Naive thymus-derived CD8-positive, alpha-beta T cell (primary cell): Measurements from ENCODE around the gene USP2. TPM values are rescaled to one million over a fixed set of nuclear protein-coding genes. Genes with fewer than 3 reads are reported as not detected.
A peak's percentile ranks its signal among the peaks of the same experiment; 100 is the strongest.

Experiments used
- ATAC-seq, 2 donors: fragments of 150-1000 bp; cut with Tn5 transposase in 1 of 2; sonication (Bioruptor Pico), chemical (Tn5 transposase) in 1 of 2; 1 replicate in 1 of 2; 2 replicates in 1 of 2; pipeline ENCODE4 v1.10.0; 2021; ENCODE audit warnings: mild to moderate bottlenecking in 2 of 2, moderate library complexity in 2 of 2
- POLR2A ChIA-PET: fragments of 350-600 bp; sonication (Branson Sonifier 250); formaldehyde crosslinking; loops from one replicate; lab custom pipeline; 2021; ENCODE audit warnings: antibody characterized with exemption; lab: Charles Lee
- DNase-seq, 10 donors: peaks; one replicate each; pipeline versions ENCODE4 v3.0.0 to v3.0.0-alpha.2; 2020 to 2022
- H3K27ac Mint-ChIP-seq, 10 donors: one replicate each; pipeline ENCODE4 v1.8.0; 2020 to 2022; ENCODE audit warnings: mild to moderate bottlenecking in 10 of 10, mixed read lengths in 10 of 10, moderate library complexity in 4 of 10, inconsistent platforms in 1 of 10
- H3K27me3 Mint-ChIP-seq, 5 donors: one replicate each; pipeline ENCODE4 v1.8.0; 2021 to 2022; ENCODE audit warnings: mixed read lengths in 5 of 5
- H3K36me3 Mint-ChIP-seq, 3 donors: one replicate each; pipeline ENCODE4 v1.8.0; 2020 to 2022; ENCODE audit warnings: mixed read lengths in 3 of 3, mild to moderate bottlenecking in 2 of 3, inconsistent platforms in 1 of 3
- H3K4me1 Mint-ChIP-seq, 4 donors: one replicate each; pipeline ENCODE4 v1.8.0; 2021 to 2022; ENCODE audit warnings: mixed read lengths in 4 of 4
- H3K4me3 Mint-ChIP-seq, 10 donors: one replicate each; pipeline ENCODE4 v1.8.0; 2020 to 2022; ENCODE audit warnings: mild to moderate bottlenecking in 10 of 10, mixed read lengths in 10 of 10, moderate library complexity in 6 of 10, inconsistent platforms in 1 of 10
- H3K9me3 Mint-ChIP-seq, 9 donors: one replicate each; pipeline ENCODE4 v1.8.0; 2020 to 2022; ENCODE audit warnings: mixed read lengths in 9 of 9, mild to moderate bottlenecking in 3 of 9, inconsistent platforms in 1 of 9, moderate library complexity in 1 of 9
- polyA plus RNA-seq, 3 donors: library from polyadenylated mRNA; unstranded; fragments of 300-500 nt; fragmentation: Illumina TruSeq; gene quantifications; one replicate each; pipeline ENCODE4 v1.2.3, GENCODE V29; 2021
- total RNA-seq, 8 experiments: library from RNA in 2 of 8; stranded (reverse) in 2 of 8; gene quantifications; one replicate each; pipeline ENCODE4 v1.2.3 and lab custom pipeline; 2021 to 2026

USP2 gene
- total and polyA plus RNA-seq, 5 experiments from 2014 or later = 0.13 to 0.23 (median 0.16) TPM; not detected in 2

GRCh38 chr11:119320776-119321524, 60.5 kb downstream of the USP2 start:
- Mint-ChIP-seq H3K27me3 (peaks cover 1 to 20% (median 8%) of the 10 kb centered on the region in 5 donors), H3K27ac (peak overlapping the region; percentile 25 to 91 (median 84)), H3K4me1 (peaks cover 17 to 34% (median 30%) of the 10 kb centered on the region in 4 donors), H3K9me3 (no peaks in the 10 kb centered on the region), H3K36me3 (no peaks in the 10 kb centered on the region), H3K4me3 (peak overlapping the region; percentile 60 to 90 (median 84))
- ATAC-seq (peak; percentile 74), DNase-seq (peak in 9 of 10 donors; percentile 26 to 70 (median 52))
- POLR2A ChIA-PET = interaction anchor here (0.6 to 11.7 kb wide), 10 partner anchors 9 to 236 kb away, joined by 3 to 138 read pairs (median 6); partner anchors contain the start of genes CBL and RNF26

- Mint-ChIP-seq H3K9me3 (no peaks in the 10 kb centered on the region), H3K36me3 (no peaks in the 10 kb centered on the region), H3K27me3 (peaks cover 1 to 24% (median 9%) of the 10 kb centered on the region in 5 donors), H3K4me3 (peak overlapping the region in 9 of 10 donors; percentile 60 to 89 (median 77)), H3K4me1 (peaks cover 17 to 40% (median 36%) of the 10 kb centered on the region in 4 donors), H3K27ac (peak overlapping the region in 5 of 10 donors; percentile 29 to 94 (median 83))
- DNase-seq = peak in 1 of 10 donors; percentile 61
- ATAC-seq = no peak
- POLR2A ChIA-PET = interaction anchor here (1.2 to 11.7 kb wide), 4 partner anchors 14 to 114 kb away, joined by 3 to 138 read pairs (median 12); partner anchors contain the start of genes CBL and RNF26
Observed at GRCh38 chr11:119320240-119320775, 61.2 kb downstream of the USP2 start.

- no peak for ATAC-seq
- H3K4me1 Mint-ChIP-seq = peaks cover 17 to 45% (median 38%) of the 10 kb centered on the region in 4 donors
Observed at GRCh38 chr11:119319700-119320239, 61.7 kb downstream of the USP2 start.

GRCh38 chr11:119319136-119319699, 62.3 kb downstream of the USP2 start:
- POLR2A ChIA-PET = interaction anchor here (11.7 kb wide), 1 partner anchor 12 kb away, joined by 138 read pairs; no protein-coding TSS in a partner anchor
- Mint-ChIP-seq H3K36me3 (no peaks in the 10 kb centered on the region), H3K27ac (peak overlapping the region in 9 of 10 donors; percentile 0 to 94 (median 65)), H3K4me1 (peaks cover 17 to 48% (median 41%) of the 10 kb centered on the region in 4 donors), H3K27me3 (peaks cover 1 to 24% (median 9%) of the 10 kb centered on the region in 5 donors), H3K4me3 (peak overlapping the region in 8 of 10 donors; percentile 41 to 89 (median 79)), H3K9me3 (no peaks in the 10 kb centered on the region)
- ATAC-seq (no peak), DNase-seq (peak in 1 of 10 donors; percentile 14)

More at GRCh38 chr11:119319700-119320239, 61.7 kb downstream of the USP2 start:
- POLR2A ChIA-PET = interaction anchor here (11.7 kb wide), 1 partner anchor 13 kb away, joined by 138 read pairs; no protein-coding TSS in a partner anchor
- DNase-seq = peak in 2 of 10 donors; percentile 14 to 48
- H3K27ac Mint-ChIP-seq = peak overlapping the region; percentile 20 to 94 (median 64)
- peak overlapping the region; percentile 60 to 89 (median 77) for H3K4me3 Mint-ChIP-seq
- peaks cover 1 to 24% (median 9%) of the 10 kb centered on the region in 5 donors for H3K27me3 Mint-ChIP-seq
- no peaks in the 10 kb centered on the region for H3K9me3 Mint-ChIP-seq
- H3K36me3 Mint-ChIP-seq = no peaks in the 10 kb centered on the region

- Mint-ChIP-seq H3K36me3 (no peaks in the 10 kb centered on the region), H3K4me3 (peak overlapping the region in 9 of 10 donors; percentile 8 to 85 (median 35)), H3K4me1 (peaks cover 15 to 44% (median 39%) of the 10 kb centered on the region in 4 donors), H3K27ac (peak overlapping the region in 8 of 10 donors; percentile 0 to 83 (median 66)), H3K27me3 (peaks cover 1 to 24% (median 9%) of the 10 kb centered on the region in 5 donors), H3K9me3 (no peaks in the 10 kb centered on the region)
- POLR2A ChIA-PET = interaction anchor here (11.7 kb wide), 1 partner anchor 12 kb away, joined by 138 read pairs; no protein-coding TSS in a partner anchor
- DNase-seq (peak in 1 of 10 donors; percentile 20), ATAC-seq (peak in 1 of 2 donors; percentile 6)
Observed at GRCh38 chr11:119318240-119319135, 63.0 kb downstream of the USP2 start.

- ATAC-seq (no peak), DNase-seq (no peak)
- POLR2A ChIA-PET = interaction anchor here (1.1 to 11.7 kb wide), 2 partner anchors 11 to 106 kb away, joined by 3 to 138 read pairs; no protein-coding TSS in a partner anchor
- Mint-ChIP-seq H3K4me1 (peaks cover 13 to 41% (median 37%) of the 10 kb centered on the region in 4 donors), H3K9me3 (no peaks in the 10 kb centered on the region), H3K4me3 (peak overlapping the region in 8 of 10 donors; percentile 8 to 83 (median 30)), H3K36me3 (no peaks in the 10 kb centered on the region), H3K27ac (peak overlapping the region in 1 of 10 donors; percentile 81), H3K27me3 (peaks cover 1 to 24% (median 9%) of the 10 kb centered on the region in 5 donors)
Observed at GRCh38 chr11:119317592-119318239, 63.8 kb downstream of the USP2 start.

GRCh38 chr11:119316729-119317591, 64.5 kb downstream of the USP2 start, which contains the start of gene MCAM:
Gene MCAM (minus strand): TSS chr11:119317130. CDS start chr11:119317101, 29 bp downstream.
- no peaks in the 10 kb centered on the region for H3K36me3 Mint-ChIP-seq
- peaks cover 10 to 34% (median 34%) of the 10 kb centered on the region in 4 donors for H3K4me1 Mint-ChIP-seq
- peak within 1 kb of the TSS; percentile 67 to 83 (median 80) for H3K4me3 Mint-ChIP-seq
- DNase-seq (peak in 1 of 10 donors; percentile 27), ATAC-seq (peak in 1 of 2 donors; percentile 2)
- POLR2A ChIA-PET = interaction anchor here (1.1 to 11.7 kb wide), 3 partner anchors 7 to 105 kb away, joined by 3 to 138 read pairs (median 7); no protein-coding TSS in a partner anchor
- H3K27ac Mint-ChIP-seq = peak within 1 kb of the TSS in 4 of 10 donors; percentile 11 to 81 (median 55)
- peaks cover 1 to 24% (median 9%) of the 10 kb centered on the region in 5 donors for H3K27me3 Mint-ChIP-seq
- H3K9me3 Mint-ChIP-seq = no peaks in the 10 kb centered on the region

GRCh38 chr11:119316016-119316728, 65.3 kb downstream of the USP2 start:
- POLR2A ChIA-PET = interaction anchor here (1.0 to 11.7 kb wide), 4 partner anchors 8 to 111 kb away, joined by 3 to 138 read pairs (median 6); no protein-coding TSS in a partner anchor
- Mint-ChIP-seq H3K27me3 (peaks cover 1 to 24% (median 9%) of the 10 kb centered on the region in 5 donors), H3K9me3 (no peaks in the 10 kb centered on the region), H3K4me1 (peaks cover 7 to 29% (median 28%) of the 10 kb centered on the region in 4 donors), H3K4me3 (peak overlapping the region; percentile 67 to 83 (median 80)), H3K27ac (peak overlapping the region in 4 of 10 donors; percentile 33 to 77 (median 53)), H3K36me3 (no peaks in the 10 kb centered on the region)
- DNase-seq (peak in 1 of 10 donors; percentile 27), ATAC-seq (peak in 1 of 2 donors; percentile 26)
